ENCODE results near the gene PZP.

- TF ChIP-seq, protein P1, sequence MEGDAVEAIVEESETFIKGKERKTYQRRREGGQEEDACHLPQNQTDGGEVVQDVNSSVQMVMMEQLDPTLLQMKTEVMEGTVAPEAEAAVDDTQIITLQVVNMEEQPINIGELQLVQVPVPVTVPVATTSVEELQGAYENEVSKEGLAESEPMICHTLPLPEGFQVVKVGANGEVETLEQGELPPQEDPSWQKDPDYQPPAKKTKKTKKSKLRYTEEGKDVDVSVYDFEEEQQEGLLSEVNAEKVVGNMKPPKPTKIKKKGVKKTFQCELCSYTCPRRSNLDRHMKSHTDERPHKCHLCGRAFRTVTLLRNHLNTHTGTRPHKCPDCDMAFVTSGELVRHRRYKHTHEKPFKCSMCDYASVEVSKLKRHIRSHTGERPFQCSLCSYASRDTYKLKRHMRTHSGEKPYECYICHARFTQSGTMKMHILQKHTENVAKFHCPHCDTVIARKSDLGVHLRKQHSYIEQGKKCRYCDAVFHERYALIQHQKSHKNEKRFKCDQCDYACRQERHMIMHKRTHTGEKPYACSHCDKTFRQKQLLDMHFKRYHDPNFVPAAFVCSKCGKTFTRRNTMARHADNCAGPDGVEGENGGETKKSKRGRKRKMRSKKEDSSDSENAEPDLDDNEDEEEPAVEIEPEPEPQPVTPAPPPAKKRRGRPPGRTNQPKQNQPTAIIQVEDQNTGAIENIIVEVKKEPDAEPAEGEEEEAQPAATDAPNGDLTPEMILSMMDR (IDR thresholded peaks at IDR 0.05) = no peak
- TF ChIP-seq POLR2A (IDR thresholded peaks at IDR 0.05) (no peak), EP300 (IDR thresholded peaks at IDR 0.05) (no peak), POLR2AphosphoS5 (IDR thresholded peaks at IDR 0.05) (no peak)
These were observed 107.0 kb downstream of the PZP start for GRCh38 chr12:9101018-9101687.

Measured in stomach (tissue), 4 donors.